ENCODE results near the gene STK17B. TPM values are rescaled to one million over a fixed set of nuclear protein-coding genes. Genes with fewer than 3 reads are reported as not detected.

Gene STK17B
- total RNA-seq, 4 donors from 2014 or later, result 6.9 to 24.2 (median 9.4) TPM

DNA sequence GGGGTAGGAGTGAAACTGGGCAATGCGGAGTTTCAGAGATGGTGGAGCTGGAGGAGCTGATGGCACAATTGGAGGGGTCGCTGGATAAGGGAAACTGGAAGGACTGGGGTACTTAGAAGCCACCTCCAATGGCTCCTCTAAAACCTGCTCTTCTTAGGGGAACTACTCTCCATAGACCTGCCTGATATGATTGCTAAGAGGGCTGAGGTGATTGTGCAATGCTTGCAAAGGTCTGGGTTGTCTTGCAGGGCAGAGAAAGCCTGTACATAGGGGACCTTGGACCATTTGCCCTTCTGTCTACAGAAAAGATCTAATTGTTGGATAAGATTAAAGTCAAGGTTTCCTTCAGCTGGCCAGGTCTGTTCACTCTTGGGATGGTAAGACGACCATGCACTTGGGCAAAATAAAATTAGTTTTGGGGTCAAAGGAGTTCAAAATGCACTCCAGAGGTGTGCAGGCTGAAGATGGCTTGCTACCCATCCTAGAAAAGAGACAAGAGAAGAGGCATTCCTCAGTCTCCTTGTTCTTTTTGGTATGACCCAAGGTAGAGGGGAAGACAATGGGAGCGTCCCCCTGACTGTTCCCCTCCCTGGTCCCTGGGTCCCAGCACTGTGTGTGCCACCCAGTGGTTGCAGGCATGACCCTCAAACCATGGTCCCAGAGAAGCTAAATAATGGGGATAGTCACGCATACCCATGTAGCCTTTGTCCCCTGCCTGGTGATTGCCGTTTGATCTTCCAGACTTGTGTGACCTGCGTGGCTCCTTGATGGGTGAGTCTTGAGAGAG is 41.1 kb downstream of the STK17B start:
- H3K27me3 ChIP-seq, result no peaks in the 10 kb centered on the region
- intact Hi-C loops (cut with DNase I), result no loop called here
- H3K4me1 ChIP-seq, result no peaks in the 10 kb centered on the region
- H3K4me3 ChIP-seq, result no peak overlapping the region
- 96% methylated on average over 7 of the region's 7 CpGs for WGBS
- DNase-seq (ENCODE audit: extremely low spot score), result no peak
- H3K9me3 ChIP-seq, result peaks cover 0 to 34% (median 32%) of the 10 kb centered on the region in 4 donors
- H3K36me3 ChIP-seq, result no peaks in the 10 kb centered on the region
- H3K27ac ChIP-seq (replicated peaks in 1 of 4), result no peak overlapping the region
- TF ChIP-seq POLR2A (IDR thresholded peaks at IDR 0.05; ENCODE audit: low read depth) (no peak), POLR2AphosphoS5 (IDR thresholded peaks at IDR 0.05) (no peak), EP300 (IDR thresholded peaks at IDR 0.05) (no peak)
- TF ChIP-seq, protein P1, sequence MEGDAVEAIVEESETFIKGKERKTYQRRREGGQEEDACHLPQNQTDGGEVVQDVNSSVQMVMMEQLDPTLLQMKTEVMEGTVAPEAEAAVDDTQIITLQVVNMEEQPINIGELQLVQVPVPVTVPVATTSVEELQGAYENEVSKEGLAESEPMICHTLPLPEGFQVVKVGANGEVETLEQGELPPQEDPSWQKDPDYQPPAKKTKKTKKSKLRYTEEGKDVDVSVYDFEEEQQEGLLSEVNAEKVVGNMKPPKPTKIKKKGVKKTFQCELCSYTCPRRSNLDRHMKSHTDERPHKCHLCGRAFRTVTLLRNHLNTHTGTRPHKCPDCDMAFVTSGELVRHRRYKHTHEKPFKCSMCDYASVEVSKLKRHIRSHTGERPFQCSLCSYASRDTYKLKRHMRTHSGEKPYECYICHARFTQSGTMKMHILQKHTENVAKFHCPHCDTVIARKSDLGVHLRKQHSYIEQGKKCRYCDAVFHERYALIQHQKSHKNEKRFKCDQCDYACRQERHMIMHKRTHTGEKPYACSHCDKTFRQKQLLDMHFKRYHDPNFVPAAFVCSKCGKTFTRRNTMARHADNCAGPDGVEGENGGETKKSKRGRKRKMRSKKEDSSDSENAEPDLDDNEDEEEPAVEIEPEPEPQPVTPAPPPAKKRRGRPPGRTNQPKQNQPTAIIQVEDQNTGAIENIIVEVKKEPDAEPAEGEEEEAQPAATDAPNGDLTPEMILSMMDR (IDR thresholded peaks at IDR 0.05), result no peak

DNA sequence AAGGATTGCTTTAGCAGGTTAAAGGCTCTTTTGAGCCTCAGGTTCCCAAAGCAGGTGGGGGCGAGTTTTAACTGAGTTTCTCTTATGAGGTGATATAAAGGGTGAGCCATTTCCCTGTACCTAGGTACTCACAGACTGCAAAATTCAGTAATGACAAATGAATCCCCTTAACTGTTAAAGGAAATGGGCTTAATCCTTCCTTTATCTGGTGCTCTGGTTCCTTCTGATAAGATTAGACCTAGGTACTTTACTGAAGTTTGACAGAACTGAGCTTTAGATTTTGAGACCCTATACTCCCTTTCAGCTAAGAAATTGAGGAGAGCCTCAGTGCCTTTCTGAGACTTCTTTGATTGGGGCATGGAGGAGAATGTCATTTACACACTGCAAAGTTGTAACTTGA is 42.6 kb downstream of the STK17B start:
- no peaks in the 10 kb centered on the region for H3K4me1 ChIP-seq
- no peaks in the 10 kb centered on the region for H3K36me3 ChIP-seq
- WGBS, result 100% methylated on average over 1 of the region's 1 CpG
- DNase-seq (ENCODE audit: extremely low spot score), result no peak
- TF ChIP-seq, protein P1 (IDR thresholded peaks at IDR 0.05), result no peak
- no peak for TF ChIP-seq POLR2AphosphoS5 (IDR thresholded peaks at IDR 0.05)
- TF ChIP-seq POLR2A (IDR thresholded peaks at IDR 0.05; ENCODE audit: low read depth), result no peak
- no peak for TF ChIP-seq EP300 (IDR thresholded peaks at IDR 0.05)
- intact Hi-C loops (cut with DNase I), result no loop called here
- no peak overlapping the region for H3K27ac ChIP-seq (replicated peaks in 1 of 4)
- H3K4me3 ChIP-seq, result no peak overlapping the region
- no peaks in the 10 kb centered on the region for H3K27me3 ChIP-seq
- peaks cover 0 to 34% (median 32%) of the 10 kb centered on the region in 4 donors for H3K9me3 ChIP-seq

DNA sequence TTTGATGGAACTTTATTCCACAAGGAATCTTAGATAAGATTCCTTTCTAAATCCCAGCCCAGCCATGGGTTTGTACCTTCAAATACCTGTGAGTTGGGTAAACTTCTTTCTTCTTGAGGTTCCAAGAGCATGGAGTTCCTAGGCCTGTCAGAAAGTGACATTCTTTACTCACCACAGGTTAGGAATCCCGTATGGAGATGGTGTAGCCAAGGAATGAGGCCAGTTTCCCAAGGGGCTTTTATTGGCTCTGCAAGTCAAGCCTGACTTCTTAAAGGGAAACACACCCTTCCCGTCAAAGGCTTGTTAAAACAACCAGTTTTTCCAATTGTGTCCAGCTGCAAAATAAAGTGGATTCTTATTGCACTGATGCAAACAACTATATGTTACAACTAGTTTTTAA is 45.8 kb downstream of the STK17B start:
- Histone ChIP-seq H3K27ac (replicated peaks in 1 of 4) (no peak overlapping the region), H3K9me3 (peaks cover 0 to 10% (median 8%) of the 10 kb centered on the region in 4 donors), H3K27me3 (no peaks in the 10 kb centered on the region), H3K4me3 (no peak overlapping the region), H3K4me1 (no peaks in the 10 kb centered on the region), H3K36me3 (no peaks in the 10 kb centered on the region)
- TF ChIP-seq POLR2AphosphoS5 (IDR thresholded peaks at IDR 0.05), result no peak
- TF ChIP-seq, protein P1 (IDR thresholded peaks at IDR 0.05), result no peak
- no peak for TF ChIP-seq POLR2A (IDR thresholded peaks at IDR 0.05; ENCODE audit: low read depth)
- TF ChIP-seq EP300 (IDR thresholded peaks at IDR 0.05), result no peak
- intact Hi-C loops (cut with DNase I), result no loop called here
- WGBS, result 66% methylated on average over 2 of the region's 2 CpGs
- no peak for DNase-seq (ENCODE audit: extremely low spot score)

DNA sequence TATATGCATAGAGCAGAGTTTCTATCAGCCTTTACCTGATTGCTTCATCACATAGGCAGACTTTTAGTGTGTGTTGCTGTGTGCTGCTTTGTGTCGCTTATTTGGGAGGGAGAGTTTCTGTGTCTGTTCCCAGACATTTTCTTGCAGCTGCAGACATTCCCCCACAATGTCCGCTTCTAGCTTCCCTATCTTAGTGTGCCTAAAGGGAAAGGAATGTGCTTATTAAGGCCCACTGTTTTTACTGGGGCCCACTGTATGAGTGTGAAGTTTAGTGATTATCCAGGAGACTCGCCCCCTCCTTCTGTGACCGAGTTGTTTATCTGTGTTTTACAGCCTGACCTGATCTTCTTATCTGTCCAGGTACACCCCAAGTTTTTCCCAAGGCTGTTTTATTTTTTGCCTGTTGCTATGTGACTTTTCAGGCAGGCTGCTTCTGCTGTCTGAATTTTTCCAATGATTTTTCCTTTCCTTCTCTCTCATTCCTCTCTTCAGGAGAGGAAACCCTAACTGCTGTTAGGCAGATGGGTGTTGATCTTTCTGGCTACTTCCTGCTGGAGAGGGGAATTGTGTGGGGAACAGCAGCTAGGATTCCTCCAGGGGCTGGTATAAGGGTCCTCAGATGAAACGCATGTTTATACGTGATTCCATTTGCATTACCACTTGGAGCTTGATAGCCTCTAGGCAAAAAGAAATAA is 47.6 kb downstream of the STK17B start:
- Histone ChIP-seq H3K4me1 (no peaks in the 10 kb centered on the region), H3K9me3 (no peaks in the 10 kb centered on the region), H3K27ac (replicated peaks in 1 of 4) (no peak overlapping the region), H3K4me3 (no peak overlapping the region), H3K36me3 (no peaks in the 10 kb centered on the region), H3K27me3 (no peaks in the 10 kb centered on the region)
- TF ChIP-seq POLR2AphosphoS5 (IDR thresholded peaks at IDR 0.05) (no peak), EP300 (IDR thresholded peaks at IDR 0.05) (no peak), POLR2A (IDR thresholded peaks at IDR 0.05; ENCODE audit: low read depth) (no peak)
- TF ChIP-seq, protein P1 (IDR thresholded peaks at IDR 0.05), result no peak
- no peak for DNase-seq (ENCODE audit: extremely low spot score)
- WGBS, result 78% methylated on average over 6 of the region's 6 CpGs
- intact Hi-C loops (cut with DNase I), result no loop called here
